Sigmoid colon (tissue), 4 donors: ENCODE results near the gene TRAF2.

Source experiments
- CTCF ChIP-seq, 4 experiments: fragments of 450-650 bp in 3 of 4; fragments of 200-600 bp in 1 of 4; IDR thresholded peaks; one replicate each; pipeline ENCODE4 v1.5.1; 2016 to 2019; ENCODE audit warnings: antibody characterized with exemption in 4 of 4, mild to moderate bottlenecking in 3 of 4, moderate library complexity in 2 of 4
- POLR2AphosphoS5 ChIP-seq, 4 donors: sonication (generic); formaldehyde crosslinking; IDR thresholded peaks; one replicate each; pipeline ENCODE4 v1.6.1; 2017; ENCODE audit warnings: antibody characterized with exemption in 4 of 4

- TF ChIP-seq CTCF (IDR thresholded peaks at IDR 0.05) (no peak), POLR2AphosphoS5 (IDR thresholded peaks at IDR 0.05) (no peak)
These were observed 82.2 kb downstream of the TRAF2 start for GRCh38 chr9:136968333-136969127.
